GM18508 (cell line): ENCODE measurements around the gene INO80.

Experiments used
- ATAC-seq: cut with Tn5 transposase; IDR thresholded peaks from one replicate; pipeline ENCODE4 v1.9.1; 2021; ENCODE audit warnings: moderate number of reproducible peaks; ENCODE audit not compliant: insufficient read depth, unreplicated experiment

Gene INO80

DNA sequence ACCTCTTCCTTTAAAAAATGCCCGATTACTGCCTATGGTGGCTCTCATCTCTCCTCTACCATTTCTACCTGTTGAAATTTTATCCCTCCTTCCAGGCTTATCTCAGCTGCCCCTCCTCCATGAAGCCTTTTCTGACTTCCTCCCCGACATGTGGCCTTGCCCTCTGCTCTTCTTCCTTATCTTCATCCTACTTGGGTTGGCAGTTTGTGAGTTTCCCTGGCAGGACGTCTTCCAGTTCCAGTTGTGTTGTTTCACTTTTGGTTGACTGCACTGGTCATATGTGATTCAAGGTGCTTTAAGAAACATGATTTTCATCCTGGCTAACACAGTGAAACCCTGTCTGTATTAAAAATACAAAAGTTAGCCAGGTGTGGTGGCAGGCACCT lies 182.6 kb downstream of the INO80 start:
- ATAC-seq, result no peak

DNA sequence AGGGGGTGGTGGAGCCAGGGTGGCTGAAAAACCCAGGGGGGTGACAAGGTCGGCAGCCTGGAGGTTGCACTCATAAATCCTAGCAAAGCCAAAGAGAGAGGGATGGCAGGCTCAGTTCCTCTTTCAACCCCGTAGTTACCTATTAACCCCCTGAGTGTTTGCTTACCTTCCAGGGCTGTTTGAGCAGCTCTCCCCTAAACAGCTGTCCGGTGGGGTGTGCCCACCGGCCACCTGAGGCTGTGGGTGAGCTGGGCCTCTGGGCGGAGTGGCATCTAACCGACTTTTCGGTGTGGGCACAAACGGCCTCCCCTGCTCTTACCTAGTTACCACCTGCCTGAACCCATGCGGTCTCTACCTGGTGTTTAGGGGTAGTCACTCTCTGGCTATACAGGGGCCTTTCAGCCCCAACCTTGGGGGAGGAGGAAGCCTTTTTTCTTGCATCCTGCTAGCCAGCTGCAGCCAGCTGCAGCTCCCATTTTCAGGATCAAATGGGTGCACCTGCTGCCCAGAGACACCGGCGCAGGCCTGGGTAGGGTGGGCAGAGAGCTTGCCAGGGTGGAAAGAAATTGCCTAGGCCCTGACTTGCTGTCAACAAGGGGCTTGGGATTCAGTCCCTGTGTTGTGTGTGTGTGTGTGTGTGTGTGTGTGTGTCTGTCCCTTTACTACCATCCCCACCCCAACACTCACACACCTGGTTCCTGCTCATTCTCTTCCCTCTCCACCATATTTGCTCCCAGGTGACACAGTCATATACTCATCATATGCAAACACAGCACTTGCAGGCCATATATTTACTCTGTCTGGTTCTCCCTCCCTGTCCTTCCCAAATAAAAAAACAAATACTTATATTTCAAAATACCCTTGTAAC lies 183.2 kb downstream of the INO80 start:
- ATAC-seq, result no peak

- ATAC-seq, result no peak
Observed at GRCh38 chr15:40932156-40932555, 183.9 kb downstream of the INO80 start.

DNA sequence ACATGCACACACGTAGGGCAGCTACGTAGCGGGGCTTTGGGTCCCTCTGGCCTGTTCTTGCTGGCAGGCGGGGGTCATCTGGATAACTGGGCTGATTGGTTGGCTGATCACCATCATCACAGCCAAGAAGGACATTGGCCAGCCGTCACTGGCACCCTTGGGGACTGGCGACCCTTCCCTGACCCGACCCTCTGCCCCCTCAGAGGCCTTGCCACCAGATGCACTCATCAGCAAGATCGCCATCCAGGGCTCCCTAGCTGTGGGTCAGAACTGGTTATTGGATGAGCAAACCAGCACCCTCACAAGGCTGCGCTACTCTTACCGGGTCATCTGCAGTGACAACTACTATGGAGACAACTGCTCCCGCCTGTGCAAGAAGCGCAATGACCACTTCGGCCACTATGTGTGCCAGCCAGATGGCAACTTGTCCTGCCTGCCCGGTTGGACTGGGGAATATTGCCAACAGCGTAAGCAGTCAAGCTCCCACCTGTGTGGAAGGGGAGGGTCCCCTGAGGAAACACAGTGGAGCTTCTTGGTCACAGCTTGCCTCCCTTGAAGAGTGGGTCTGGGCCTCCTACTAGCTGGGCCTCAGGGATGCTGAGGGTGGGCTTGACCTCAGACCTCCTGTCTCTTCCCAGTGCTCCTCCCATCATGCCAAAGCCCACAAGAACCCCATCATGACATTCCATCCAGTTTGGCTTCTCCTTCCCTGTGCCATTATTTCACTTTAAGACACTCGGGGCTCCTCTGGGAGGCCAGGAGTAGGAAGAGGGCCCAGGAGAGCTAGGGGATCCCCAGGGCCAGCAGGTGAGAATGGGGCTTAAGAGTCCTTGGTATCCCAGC lies 184.6 kb downstream of the INO80 start:
- ATAC-seq, result no peak

GRCh38 chr15:40930430-40931299 lies 185.4 kb downstream of the INO80 start:
- no peak for ATAC-seq

DNA sequence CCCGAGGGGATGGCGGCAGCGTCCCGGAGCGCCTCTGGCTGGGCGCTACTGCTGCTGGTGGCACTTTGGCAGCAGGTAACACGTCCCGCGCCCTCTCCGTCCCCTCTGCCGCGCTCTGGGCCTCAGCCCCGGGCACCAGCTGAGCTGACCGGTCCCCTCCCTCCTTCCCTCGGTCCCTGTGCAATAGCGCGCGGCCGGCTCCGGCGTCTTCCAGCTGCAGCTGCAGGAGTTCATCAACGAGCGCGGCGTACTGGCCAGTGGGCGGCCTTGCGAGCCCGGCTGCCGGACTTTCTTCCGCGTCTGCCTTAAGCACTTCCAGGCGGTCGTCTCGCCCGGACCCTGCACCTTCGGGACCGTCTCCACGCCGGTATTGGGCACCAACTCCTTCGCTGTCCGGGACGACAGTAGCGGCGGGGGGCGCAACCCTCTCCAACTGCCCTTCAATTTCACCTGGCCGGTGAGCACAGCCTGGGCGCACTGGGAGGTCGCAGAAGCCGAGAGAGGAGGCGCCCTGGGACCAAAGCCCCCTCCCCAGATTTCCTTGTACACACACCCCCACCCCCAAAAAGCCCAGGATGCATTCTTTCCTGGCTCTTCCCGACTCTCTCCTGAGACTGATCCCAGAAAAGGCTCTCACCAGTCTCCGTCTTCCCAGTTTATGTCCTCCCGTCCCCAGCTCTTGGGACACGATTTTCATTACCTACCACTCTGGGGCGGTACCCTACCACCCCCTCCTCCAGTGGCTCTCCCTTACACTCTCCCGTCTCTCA lies 186.2 kb downstream of the INO80 start:
- ATAC-seq, result no peak
